T-cell (primary cell): ENCODE data around the gene MCF2L2. TPM values are rescaled to one million over a fixed set of nuclear protein-coding genes. Genes with fewer than 3 reads are reported as not detected.
"Not testable (repeated sequence)": the region's sequence is repeated elsewhere in the genome, so short reads cannot be mapped to it uniquely, and the experiment has no call there.

Experiments
- ATAC-seq, 4 experiments: fragments of 200-7000 bp in 3 of 4; fragments of 150-1000 bp in 1 of 4; cut with Tn5 transposase; replicated peaks in 1 of 4; 1 replicate in 3 of 4; 2 replicates in 1 of 4; pipeline ENCODE4 v1.10.0; 2021; ENCODE audit warnings: moderate library complexity in 3 of 4, mild to moderate bottlenecking in 2 of 4, moderate number of reproducible peaks in 1 of 4
- CTCF ChIA-PET, 2 donors: fragments of 300-600 bp; sonication (Branson Sonifier 250); formaldehyde crosslinking; loops; one replicate each; lab custom pipeline; 2022; ENCODE audit warnings: antibody characterized with exemption in 2 of 2; lab: Charles Lee
- POLR2A ChIA-PET, 2 donors: fragments of 300-600 bp; sonication (Branson Sonifier 250); formaldehyde crosslinking; loops; one replicate each; lab custom pipeline; 2022; ENCODE audit warnings: antibody characterized with exemption in 2 of 2; lab: Charles Lee
- DNase-seq, 35 experiments: peaks; one replicate each; pipeline versions ENCODE4 v3.0.0 to v3.0.0-alpha.2; 2013 to 2023
- H3K27ac ChIP-seq: one replicate; pipeline ENCODE4 v1.5.1; 2013; ENCODE audit warnings: low read length
- H3K27me3 ChIP-seq, 2 experiments: replicated peaks in 1 of 2; 1 replicate in 1 of 2; 2 replicates in 1 of 2; pipeline versions ENCODE4 v1.6.1 to v1.7.0; 2013; ENCODE audit warnings: low read length in 1 of 2, mixed read lengths in 1 of 2; ENCODE audit not compliant: control insufficient read depth in 2 of 2, insufficient read depth in 2 of 2; ENCODE audit errors: extremely low read depth in 1 of 2
- H3K36me3 ChIP-seq, 2 donors: 1 replicate in 1 of 2; 2 replicates in 1 of 2; pipeline versions ENCODE4 v1.6.1 to v1.7.0; 2013; ENCODE audit warnings: low read length in 1 of 2; ENCODE audit not compliant: control insufficient read depth in 2 of 2, insufficient read depth in 1 of 2; ENCODE audit errors: extremely low read depth in 1 of 2
- H3K4me1 ChIP-seq, 2 experiments: 1 replicate in 1 of 2; 2 replicates in 1 of 2; pipeline versions ENCODE4 v1.6.1 to v1.7.0; 2013; ENCODE audit warnings: low read length in 2 of 2, mixed read lengths in 1 of 2; ENCODE audit not compliant: insufficient read depth in 2 of 2, control insufficient read depth in 1 of 2; ENCODE audit errors: extremely low read depth in 1 of 2
- H3K4me3 ChIP-seq, 2 donors: 1 replicate in 1 of 2; 2 replicates in 1 of 2; pipeline versions ENCODE4 v1.5.1 to v1.7.0; 2013; ENCODE audit warnings: mild to moderate bottlenecking in 2 of 2, low read length in 1 of 2, moderate library complexity in 1 of 2; ENCODE audit not compliant: control insufficient read depth in 1 of 2; ENCODE audit errors: extremely low read depth in 1 of 2
- H3K9me3 ChIP-seq: 2 replicates; pipeline ENCODE4 v1.7.0; 2013
- H3K27ac Mint-ChIP-seq, 2 donors: one replicate each; pipeline ENCODE4 v1.8.0; 2020 to 2021; ENCODE audit warnings: mild to moderate bottlenecking in 2 of 2, mixed read lengths in 2 of 2
- H3K27me3 Mint-ChIP-seq, 2 donors: one replicate each; pipeline ENCODE4 v1.8.0; 2021 to 2022; ENCODE audit warnings: mixed read lengths in 2 of 2
- H3K36me3 Mint-ChIP-seq: one replicate; pipeline ENCODE4 v1.8.0; 2021; ENCODE audit warnings: mixed read lengths
- H3K4me1 Mint-ChIP-seq, 3 donors: one replicate each; pipeline ENCODE4 v1.8.0; 2020 to 2022; ENCODE audit warnings: mixed read lengths in 3 of 3, mild to moderate bottlenecking in 1 of 3
- H3K4me3 Mint-ChIP-seq, 3 donors: one replicate each; pipeline ENCODE4 v1.8.0; 2020 to 2022; ENCODE audit warnings: mild to moderate bottlenecking in 3 of 3, mixed read lengths in 3 of 3, moderate library complexity in 3 of 3
- H3K9me3 Mint-ChIP-seq, 3 donors: one replicate each; pipeline ENCODE4 v1.8.0; 2020 to 2022; ENCODE audit warnings: mixed read lengths in 3 of 3
- WGBS: methylation state at CpG from one replicate; pipeline ENCODE4 v1.1.5; 2013; ENCODE audit warnings: missing lambda C conversion rate; ENCODE audit not compliant: insufficient coverage; 5-methylcytosine and 5-hydroxymethylcytosine counted together
- total RNA-seq, 35 experiments: library from RNA in 6 of 35; stranded (reverse) in 6 of 35; fragments of 120-200 nt in 1 of 35; gene quantifications; one replicate each; pipeline versions ENCODE4 v1.2.1 to v1.2.4 and lab custom pipeline; 2013 to 2026

Gene MCF2L2
- total RNA-seq, 5 donors from 2014 or later (not counting 1 experiment from before 2014, with no cell fraction given) = 4.8 to 8.1 (median 5.9) TPM

GRCh38 chr3:183230826-183231225 is 197.6 kb downstream of the MCF2L2 start:
- Mint-ChIP-seq H3K9me3 (no peaks in the 10 kb centered on the region), H3K36me3 (peaks cover 4% of the 10 kb centered on the region), H3K27me3 (peaks cover 0 to 3% of the 10 kb centered on the region in 2 donors), H3K27ac (no peak overlapping the region), H3K4me3 (no peak overlapping the region), H3K4me1 (no peaks in the 10 kb centered on the region)
- no peak for DNase-seq
- no peaks in the 10 kb centered on the region for H3K27me3 ChIP-seq
- no peak for ATAC-seq
- no peaks in the 10 kb centered on the region for H3K4me1 ChIP-seq
- CTCF ChIA-PET = no interaction called here
- POLR2A ChIA-PET = no interaction called here
- H3K36me3 ChIP-seq = no peaks in the 10 kb centered on the region
- H3K27ac ChIP-seq = no peak overlapping the region
- no peak overlapping the region for H3K4me3 ChIP-seq
- no peaks in the 10 kb centered on the region for H3K9me3 ChIP-seq
- WGBS = 100% methylated on average over 1 of the region's 3 CpGs

GRCh38 chr3:183230251-183230650 is 198.2 kb downstream of the MCF2L2 start:
- H3K4me3 ChIP-seq, H3K4me3 Mint-ChIP-seq, H3K27me3 Mint-ChIP-seq, H3K4me1 ChIP-seq, POLR2A ChIA-PET, DNase-seq, H3K4me1 Mint-ChIP-seq, H3K27ac Mint-ChIP-seq, H3K36me3 Mint-ChIP-seq, ATAC-seq, H3K9me3 Mint-ChIP-seq, H3K36me3 ChIP-seq, H3K27me3 ChIP-seq, H3K27ac ChIP-seq, CTCF ChIA-PET, H3K9me3 ChIP-seq: not testable (repeated sequence)
- 100% methylated on average over 1 of the region's 8 CpGs for WGBS

DNA sequence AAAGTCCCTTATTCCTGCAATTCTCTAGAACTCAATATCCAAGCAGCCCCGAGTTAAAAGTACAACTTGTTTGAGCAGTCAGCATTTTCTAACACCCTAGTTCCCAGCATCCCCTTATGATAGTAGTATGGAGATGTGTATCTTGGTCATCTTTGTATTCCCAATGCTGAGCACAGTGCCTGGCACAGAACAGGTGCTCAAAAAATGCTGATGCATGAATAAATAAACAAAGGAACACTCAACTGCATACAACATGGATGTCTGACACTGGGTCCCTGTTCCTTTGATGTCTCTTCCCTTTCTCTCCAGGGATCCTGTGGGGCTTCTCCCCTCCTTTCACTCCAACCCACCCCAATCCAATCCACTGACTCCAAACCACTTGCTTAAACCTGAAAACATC is 199.2 kb downstream of the MCF2L2 start:
- H3K9me3 Mint-ChIP-seq = no peaks in the 10 kb centered on the region
- H3K4me1 ChIP-seq = peaks cover 6% of the 10 kb centered on the region in 2 experiments
- H3K4me1 Mint-ChIP-seq = peaks cover 10 to 11% (median 10%) of the 10 kb centered on the region in 3 donors
- WGBS = no CpG with 5 or more reads among the region's 1 CpG
- H3K36me3 ChIP-seq = no peaks in the 10 kb centered on the region
- ChIA-PET POLR2A (no interaction called here), CTCF (no interaction called here)
- no peaks in the 10 kb centered on the region for H3K9me3 ChIP-seq
- DNase-seq = no peak
- H3K36me3 Mint-ChIP-seq = peaks cover 4% of the 10 kb centered on the region
- ATAC-seq = no peak
- no peak overlapping the region for H3K4me3 Mint-ChIP-seq
- H3K27ac Mint-ChIP-seq = no peak overlapping the region
- no peaks in the 10 kb centered on the region for H3K27me3 ChIP-seq
- H3K27me3 Mint-ChIP-seq = peaks cover 0 to 3% of the 10 kb centered on the region in 2 donors
- H3K4me3 ChIP-seq = no peak overlapping the region
- no peak overlapping the region for H3K27ac ChIP-seq

DNA sequence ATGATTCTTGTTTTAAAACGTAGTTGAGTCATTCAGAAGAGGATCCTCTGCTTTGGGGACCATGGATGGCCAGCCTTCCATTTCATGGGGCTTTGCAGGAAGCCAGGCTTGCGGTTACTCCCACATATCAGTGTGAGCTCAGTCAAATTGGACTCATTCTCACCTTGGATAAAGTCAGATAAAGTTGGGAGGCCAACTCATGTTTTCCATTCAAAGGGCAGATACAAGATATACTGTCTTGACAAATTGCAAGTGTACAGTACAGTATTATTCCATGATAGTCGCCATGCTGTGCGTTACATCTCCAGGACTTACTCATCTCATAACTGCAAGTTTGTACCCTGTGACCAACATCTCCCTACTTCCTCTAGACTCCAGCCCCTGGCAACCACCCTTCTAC is 200.8 kb downstream of the MCF2L2 start:
- H3K27ac Mint-ChIP-seq = no peak overlapping the region
- peaks cover 13% of the 10 kb centered on the region in 3 donors for H3K4me1 Mint-ChIP-seq
- peaks cover 6 to 7% of the 10 kb centered on the region in 2 experiments for H3K4me1 ChIP-seq
- H3K27me3 ChIP-seq = no peaks in the 10 kb centered on the region
- H3K36me3 Mint-ChIP-seq = peaks cover 4% of the 10 kb centered on the region
- no peak overlapping the region for H3K27ac ChIP-seq
- no peaks in the 10 kb centered on the region for H3K9me3 Mint-ChIP-seq
- H3K4me3 Mint-ChIP-seq = no peak overlapping the region
- H3K9me3 ChIP-seq = no peaks in the 10 kb centered on the region
- no peak for ATAC-seq
- no peak for DNase-seq
- 85% methylated on average over 3 of the region's 4 CpGs for WGBS
- CTCF ChIA-PET = no interaction called here
- H3K27me3 Mint-ChIP-seq = peaks cover 0 to 3% of the 10 kb centered on the region in 2 donors
- H3K4me3 ChIP-seq = no peak overlapping the region
- POLR2A ChIA-PET = no interaction called here
- no peaks in the 10 kb centered on the region for H3K36me3 ChIP-seq

DNA sequence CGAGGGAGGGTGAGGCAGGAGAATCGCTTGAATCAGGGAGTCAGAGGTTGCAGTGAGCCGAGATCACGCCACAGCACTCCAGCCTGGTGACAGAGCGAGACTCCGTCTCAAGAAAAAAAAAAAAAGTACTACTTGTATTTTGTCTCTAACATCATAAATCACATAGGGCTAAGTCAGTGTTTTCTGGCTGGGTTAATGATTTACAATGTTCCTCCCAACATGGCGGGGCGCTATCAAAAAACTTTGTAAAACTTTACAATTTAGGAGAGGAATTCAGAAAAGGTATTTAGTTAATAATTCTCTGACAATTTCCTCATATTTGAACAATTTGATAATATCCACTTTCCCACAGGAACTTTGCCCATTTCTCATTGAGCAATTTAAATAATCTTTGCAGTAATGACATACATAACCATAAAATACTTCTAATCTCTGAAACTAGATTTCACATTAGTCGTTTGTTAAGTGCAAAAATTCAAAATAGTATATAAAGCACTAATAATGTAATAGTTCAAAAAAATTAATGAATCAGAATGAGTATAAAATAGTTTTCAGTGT is 202.0 kb downstream of the MCF2L2 start:
- peaks cover 6 to 7% of the 10 kb centered on the region in 2 experiments for H3K4me1 ChIP-seq
- H3K4me3 Mint-ChIP-seq = no peak overlapping the region
- H3K4me1 Mint-ChIP-seq = peaks cover 13% of the 10 kb centered on the region in 3 donors
- ChIA-PET CTCF (no interaction called here), POLR2A (no interaction called here)
- H3K9me3 ChIP-seq = no peaks in the 10 kb centered on the region
- DNase-seq = no peak
- no peaks in the 10 kb centered on the region for H3K27me3 ChIP-seq
- no peak overlapping the region for H3K27ac Mint-ChIP-seq
- WGBS = 95% methylated on average over 4 of the region's 9 CpGs
- ATAC-seq = no peak
- no peaks in the 10 kb centered on the region for H3K36me3 ChIP-seq
- H3K9me3 Mint-ChIP-seq = no peaks in the 10 kb centered on the region
- no peak overlapping the region for H3K4me3 ChIP-seq
- H3K27ac ChIP-seq = no peak overlapping the region
- peaks cover 4% of the 10 kb centered on the region for H3K36me3 Mint-ChIP-seq
- H3K27me3 Mint-ChIP-seq = peaks cover 0 to 3% of the 10 kb centered on the region in 2 donors

DNA sequence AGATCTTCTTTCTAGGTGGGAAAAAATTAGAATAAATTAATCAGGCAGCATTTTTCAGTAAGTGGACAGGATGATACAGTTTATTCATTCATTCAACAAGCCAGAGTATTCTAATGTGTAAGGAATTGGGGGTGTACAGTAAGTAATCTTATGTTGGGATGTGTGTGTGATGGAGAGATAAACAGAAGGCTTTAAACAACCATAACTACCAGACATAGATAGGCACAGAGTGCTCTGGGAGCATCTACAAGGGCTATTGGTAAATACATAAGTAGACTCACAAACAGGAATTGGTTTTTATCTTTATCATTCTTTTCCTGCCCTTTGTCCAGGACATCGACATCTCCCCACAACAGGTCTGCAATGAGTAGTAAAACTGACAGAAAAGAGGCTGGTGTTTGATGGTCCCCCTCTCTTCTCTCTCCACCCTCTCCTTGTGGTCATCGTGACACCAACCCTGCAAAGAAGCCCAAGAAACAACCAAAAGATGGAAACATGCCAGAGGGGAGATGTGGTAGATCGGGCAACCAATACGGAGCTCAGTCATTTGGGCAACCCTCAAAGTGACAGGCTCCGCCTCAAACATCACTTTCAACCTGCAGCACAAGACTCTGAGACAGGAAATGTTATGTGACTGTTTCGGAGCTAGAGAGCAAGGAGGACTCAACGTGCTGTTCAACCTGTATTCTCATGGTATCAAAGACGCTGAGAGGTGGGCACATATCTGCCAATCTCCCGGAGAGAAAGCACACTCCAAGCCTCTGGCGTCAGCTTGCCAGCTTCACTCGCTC is 204.0 kb downstream of the MCF2L2 start:
- ChIA-PET CTCF (interaction anchor here in 1 of 2 donors (1.0 kb wide), 1 partner anchor 157 kb away, joined by 3 read pairs; no protein-coding TSS in a partner anchor), POLR2A (no interaction called here)
- Mint-ChIP-seq H3K36me3 (peaks cover 4% of the 10 kb centered on the region), H3K4me1 (peaks cover 13% of the 10 kb centered on the region in 3 donors), H3K9me3 (no peaks in the 10 kb centered on the region), H3K4me3 (peak overlapping the region; percentile 28 to 48 (median 47)), H3K27me3 (peaks cover 0 to 1% of the 10 kb centered on the region in 2 donors), H3K27ac (peak overlapping the region in 1 of 2 donors; percentile 53)
- ATAC-seq (peak; percentile 93 to 98 (median 97)), DNase-seq (peak in 30 of 35 experiments; percentile 7 to 58 (median 25))
- Histone ChIP-seq H3K4me1 (peaks cover 6 to 7% of the 10 kb centered on the region in 2 experiments), H3K27ac (no peak overlapping the region), H3K27me3 (no peaks in the 10 kb centered on the region), H3K9me3 (no peaks in the 10 kb centered on the region), H3K36me3 (no peaks in the 10 kb centered on the region), H3K4me3 (no peak overlapping the region)
- WGBS = 45% methylated on average over 4 of the region's 11 CpGs
